Thoracic aorta (tissue), 2 donors: ENCODE data around the gene ICAM4. TPM values are rescaled to one million over a fixed set of nuclear protein-coding genes. Genes with fewer than 3 reads are reported as not detected.

ENCODE experiments used
- ATAC-seq: fragments of 150-250 bp; one replicate; pipeline ENCODE4 v1.8.0; 2017; ENCODE audit warnings: low read depth; ENCODE audit not compliant: insufficient number of reproducible peaks, low FRiP score
- DNase-seq: peaks from one replicate; pipeline ENCODE4 v3.0.0-alpha.2; 2020; ENCODE audit warnings: low spot score
- H3K27ac ChIP-seq, 2 donors: fragments of 200-600 bp; sonication (generic); 1 replicate in 1 of 2; 2 replicates in 1 of 2; pipeline ENCODE4 v1.5.1; 2016; ENCODE audit warnings: mild to moderate bottlenecking in 2 of 2, moderate library complexity in 2 of 2
- H3K27me3 ChIP-seq: fragments of 200-600 bp; sonication (generic); replicated peaks from 2 replicates; pipeline ENCODE4 v1.6.0; 2016; ENCODE audit warnings: mild to moderate bottlenecking; ENCODE audit not compliant: insufficient read depth
- H3K36me3 ChIP-seq: fragments of 200-600 bp; sonication (generic); one replicate; pipeline ENCODE4 v1.5.1; 2016
- H3K4me1 ChIP-seq, 2 donors: fragments of 200-600 bp; sonication (generic); 1 replicate in 1 of 2; 2 replicates in 1 of 2; pipeline versions ENCODE4 v1.5.1 to v1.6.0; 2016; ENCODE audit warnings: low read depth in 2 of 2, mild to moderate bottlenecking in 1 of 2; ENCODE audit not compliant: control insufficient read depth in 1 of 2
- H3K4me3 ChIP-seq: fragments of 200-600 bp; sonication (generic); 2 replicates; pipeline ENCODE4 v1.5.1; 2016; ENCODE audit warnings: mild to moderate bottlenecking
- H3K9me3 ChIP-seq: fragments of 200-600 bp; sonication (generic); 2 replicates; pipeline ENCODE4 v1.5.1; 2016
- total RNA-seq, 2 donors: library from RNA; depleted of rRNA; stranded (reverse); fragments of >200 nt; gene quantifications; one replicate each; pipeline versions ENCODE4 v1.1.0 to v1.2.3, GENCODE V29; 2016
- TF ChIP-seq, protein P1 (sequence below): fragments of 200-600 bp; sonication (generic); IDR thresholded peaks from one replicate; pipeline ENCODE4 v1.5.1; 2019; ENCODE audit warnings: antibody characterized with exemption

The ICAM4 gene
- total RNA-seq, 2 donors from 2014 or later, result 0.95 to 2.0 TPM

- Histone ChIP-seq H3K9me3 (no peaks in the 10 kb centered on the region), H3K4me3 (peak within 1 kb of the TSS; percentile 96), H3K27ac (peak within 1 kb of the TSS; percentile 17 to 33), H3K27me3 (no peaks in the 10 kb centered on the region), H3K4me1 (peaks cover 4 to 10% of the 10 kb centered on the region in 2 donors), H3K36me3 (peaks cover 23% of the 10 kb centered on the region)
- ATAC-seq, result peak; percentile 68
- TF ChIP-seq, protein P1, sequence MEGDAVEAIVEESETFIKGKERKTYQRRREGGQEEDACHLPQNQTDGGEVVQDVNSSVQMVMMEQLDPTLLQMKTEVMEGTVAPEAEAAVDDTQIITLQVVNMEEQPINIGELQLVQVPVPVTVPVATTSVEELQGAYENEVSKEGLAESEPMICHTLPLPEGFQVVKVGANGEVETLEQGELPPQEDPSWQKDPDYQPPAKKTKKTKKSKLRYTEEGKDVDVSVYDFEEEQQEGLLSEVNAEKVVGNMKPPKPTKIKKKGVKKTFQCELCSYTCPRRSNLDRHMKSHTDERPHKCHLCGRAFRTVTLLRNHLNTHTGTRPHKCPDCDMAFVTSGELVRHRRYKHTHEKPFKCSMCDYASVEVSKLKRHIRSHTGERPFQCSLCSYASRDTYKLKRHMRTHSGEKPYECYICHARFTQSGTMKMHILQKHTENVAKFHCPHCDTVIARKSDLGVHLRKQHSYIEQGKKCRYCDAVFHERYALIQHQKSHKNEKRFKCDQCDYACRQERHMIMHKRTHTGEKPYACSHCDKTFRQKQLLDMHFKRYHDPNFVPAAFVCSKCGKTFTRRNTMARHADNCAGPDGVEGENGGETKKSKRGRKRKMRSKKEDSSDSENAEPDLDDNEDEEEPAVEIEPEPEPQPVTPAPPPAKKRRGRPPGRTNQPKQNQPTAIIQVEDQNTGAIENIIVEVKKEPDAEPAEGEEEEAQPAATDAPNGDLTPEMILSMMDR, result no peak
- peak; percentile 54 for DNase-seq
Measured at GRCh38 chr19:10315335-10316214, 28.8 kb downstream of the ICAM4 start, which contains the start of gene FDX2. Gene FDX2 (minus strand): TSS chr19:10316015. CDS start chr19:10315996, 19 bp downstream.

DNA sequence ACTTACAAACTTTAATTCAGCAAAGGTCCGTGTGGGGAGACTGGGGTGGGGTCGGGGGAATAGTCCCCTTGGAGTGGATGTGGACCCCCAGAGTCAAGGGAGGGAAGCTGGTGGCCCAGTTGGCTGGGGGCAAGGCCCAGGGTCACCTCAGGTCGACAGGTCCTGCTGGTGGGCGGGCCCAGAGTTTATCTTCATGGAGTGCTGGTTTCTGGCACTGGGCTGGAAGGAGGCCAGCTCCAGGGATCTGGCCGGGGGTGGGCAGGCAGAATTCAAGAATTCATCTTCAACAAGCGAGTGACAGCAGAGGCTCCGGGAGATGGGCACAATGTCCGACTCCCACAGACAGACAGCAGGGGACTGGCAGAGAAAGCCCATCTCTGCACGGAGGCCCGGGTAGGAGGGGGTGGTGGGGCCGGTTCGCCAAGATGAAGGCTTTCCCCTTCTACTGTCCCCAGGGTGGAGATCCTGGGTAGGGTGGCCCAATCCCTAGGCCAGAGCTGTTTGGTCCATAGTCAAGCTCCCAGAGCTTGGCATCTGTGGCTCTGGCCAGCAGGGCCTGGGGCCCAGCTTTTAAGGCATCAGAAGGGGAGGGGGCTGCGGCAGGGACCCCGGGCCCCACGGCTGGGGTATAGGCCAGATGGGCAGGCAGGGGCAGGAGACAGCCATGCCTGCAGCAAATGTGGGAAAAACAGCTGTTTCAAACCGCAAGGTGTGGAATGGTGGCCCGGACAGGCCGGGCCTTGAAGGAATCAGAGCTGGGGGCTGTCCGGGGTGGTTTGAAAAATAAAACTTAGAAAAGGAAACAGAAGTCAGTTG, 29.7 kb downstream of the ICAM4 start:
- TF ChIP-seq, protein P1, result no peak
- Histone ChIP-seq H3K36me3 (peaks cover 28% of the 10 kb centered on the region), H3K9me3 (no peaks in the 10 kb centered on the region), H3K27me3 (no peaks in the 10 kb centered on the region), H3K4me1 (peaks cover 4 to 10% of the 10 kb centered on the region in 2 donors), H3K27ac (peak overlapping the region in 1 of 2 donors; percentile 17), H3K4me3 (peak overlapping the region; percentile 96)
- ATAC-seq (no peak), DNase-seq (no peak)

GRCh38 chr19:10317045-10317856, 30.5 kb downstream of the ICAM4 start:
- Histone ChIP-seq H3K4me3 (no peak overlapping the region), H3K9me3 (no peaks in the 10 kb centered on the region), H3K36me3 (peaks cover 35% of the 10 kb centered on the region), H3K27ac (no peak overlapping the region), H3K27me3 (no peaks in the 10 kb centered on the region), H3K4me1 (peaks cover 4 to 10% of the 10 kb centered on the region in 2 donors)
- TF ChIP-seq, protein P1, result no peak
- no peak for ATAC-seq
- no peak for DNase-seq

GRCh38 chr19:10317857-10318462, 31.2 kb downstream of the ICAM4 start:
- H3K4me1 ChIP-seq, result peaks cover 4 to 10% of the 10 kb centered on the region in 2 donors
- ATAC-seq (no peak), DNase-seq (no peak)
- H3K27ac ChIP-seq, result no peak overlapping the region
- no peaks in the 10 kb centered on the region for H3K27me3 ChIP-seq
- no peak overlapping the region for H3K4me3 ChIP-seq
- peaks cover 42% of the 10 kb centered on the region for H3K36me3 ChIP-seq
- no peaks in the 10 kb centered on the region for H3K9me3 ChIP-seq
- TF ChIP-seq, protein P1, result no peak
